Right renal cortex interstitium (tissue), 3 donors: ENCODE data around the gene WDR36. TPM values are rescaled to one million over a fixed set of nuclear protein-coding genes. Genes with fewer than 3 reads are reported as not detected.

ENCODE experiments used
- DNase-seq, 3 donors: peaks; one replicate each; pipeline ENCODE4 v3.0.0-alpha.2; 2013; ENCODE audit warnings: low read depth in 3 of 3, low spot score in 2 of 3
- polyA plus RNA-seq, 3 donors: library from polyadenylated mRNA; unstranded; fragments of 120-200 nt; gene quantifications; one replicate each; pipeline ENCODE4 v1.2.1, GENCODE V29; 2013; ENCODE audit not compliant: insufficient read length in 3 of 3

The WDR36 gene
- polyA plus RNA-seq: 10 to 100 TPM; 27.5 to 29.6 (median 29.3) TPM

GRCh38 chr5:111092062-111092853, at the start of gene WDR36:
Gene WDR36 (plus strand): TSS chr5:111092348. CDS start chr5:111092457, 109 bp downstream.
- DNase-seq: peak; percentile 77 to 89 (median 83)

DNA sequence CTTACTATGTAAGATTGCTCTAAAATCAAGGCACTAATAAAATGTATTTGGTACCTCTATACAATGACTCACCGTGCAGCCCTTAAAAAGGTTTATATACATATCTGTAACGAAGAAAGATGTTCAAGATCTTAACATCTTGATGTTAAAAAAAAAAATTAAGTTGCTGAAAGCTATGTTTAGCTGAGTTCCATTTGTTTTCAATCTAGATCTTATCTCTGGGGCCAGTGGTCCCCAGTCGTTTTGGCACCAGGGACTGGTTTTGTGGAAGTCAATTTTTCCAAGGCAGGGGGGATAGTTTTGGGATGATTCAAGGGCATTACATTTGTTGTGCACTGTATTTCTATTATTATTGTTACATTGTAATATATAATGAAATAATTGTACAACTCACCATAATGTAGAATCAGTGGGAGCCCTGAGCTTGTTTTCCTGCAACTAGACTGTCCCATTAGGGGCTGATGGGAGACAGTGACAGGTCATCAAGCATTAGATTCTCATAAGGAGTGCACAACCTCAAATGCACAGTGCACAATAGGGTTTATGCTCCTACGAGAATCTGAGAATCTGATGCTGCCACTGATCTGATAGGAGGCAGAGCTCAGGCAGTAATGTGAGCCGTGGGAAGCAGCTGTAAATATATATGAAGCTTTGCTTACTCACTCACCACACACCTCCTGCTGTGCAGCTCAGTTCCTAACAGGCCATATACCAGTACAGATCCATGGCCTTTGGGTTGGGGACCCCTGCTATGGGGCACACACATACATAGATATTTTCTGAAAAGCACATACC, 48.2 kb upstream of the WDR36 start:
- no peak for DNase-seq

- DNase-seq: no peak
Measured at GRCh38 chr5:111058064-111058463, 34.1 kb upstream of the WDR36 start.

DNA sequence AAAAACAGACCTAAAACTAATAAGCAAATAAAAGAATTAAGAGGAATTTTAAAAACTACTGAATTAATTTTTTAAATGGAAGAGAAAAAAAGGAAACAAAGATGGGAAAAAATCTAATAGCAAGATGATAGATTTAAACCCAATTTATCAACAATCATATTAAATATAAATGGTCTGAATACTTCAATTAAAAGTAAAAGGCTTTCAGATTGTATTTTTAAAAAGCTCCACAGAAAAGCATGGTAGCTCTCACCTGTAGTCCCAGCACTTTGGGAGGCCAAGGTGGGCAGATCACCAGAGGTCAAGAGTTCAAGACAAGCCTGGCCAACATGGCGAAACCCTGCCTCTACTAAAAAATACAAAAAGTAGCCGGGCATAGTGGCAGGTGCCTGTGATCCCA, 32.0 kb upstream of the WDR36 start:
- no peak for DNase-seq

- DNase-seq: no peak
Measured at GRCh38 chr5:111061618-111062017, 30.5 kb upstream of the WDR36 start.

DNA sequence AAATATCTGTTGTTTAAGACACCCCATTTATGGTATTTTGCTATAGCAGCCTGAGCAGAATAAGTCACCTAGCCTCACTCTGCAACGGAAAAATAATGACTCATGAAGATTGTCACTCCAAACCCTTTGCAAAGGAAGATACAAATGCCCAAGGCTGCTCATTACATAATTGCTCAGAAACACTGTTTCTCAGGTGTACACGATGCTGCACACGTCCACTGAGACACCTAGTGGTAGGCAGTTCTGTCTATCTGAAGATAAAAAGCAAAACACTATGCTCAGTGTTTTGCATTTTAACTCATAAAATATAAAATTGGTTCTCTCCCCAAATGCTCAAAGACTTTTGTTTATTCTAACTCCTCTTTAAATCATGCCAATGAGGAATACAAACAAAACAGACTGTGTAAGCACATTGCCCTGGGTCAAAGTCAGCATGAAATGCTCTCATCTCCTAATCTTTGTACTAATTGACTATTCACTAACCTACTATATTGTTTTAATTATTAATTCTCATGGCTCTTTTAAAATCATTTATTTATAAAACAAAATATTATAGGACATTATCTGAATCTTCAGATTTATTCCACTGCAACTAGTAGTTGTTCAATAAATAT, 28.3 kb upstream of the WDR36 start:
- no peak for DNase-seq

GRCh38 chr5:111066261-111066938, 25.7 kb upstream of the WDR36 start:
- DNase-seq: no peak

GRCh38 chr5:111068213-111068612, 23.9 kb upstream of the WDR36 start:
- DNase-seq: no peak

DNA sequence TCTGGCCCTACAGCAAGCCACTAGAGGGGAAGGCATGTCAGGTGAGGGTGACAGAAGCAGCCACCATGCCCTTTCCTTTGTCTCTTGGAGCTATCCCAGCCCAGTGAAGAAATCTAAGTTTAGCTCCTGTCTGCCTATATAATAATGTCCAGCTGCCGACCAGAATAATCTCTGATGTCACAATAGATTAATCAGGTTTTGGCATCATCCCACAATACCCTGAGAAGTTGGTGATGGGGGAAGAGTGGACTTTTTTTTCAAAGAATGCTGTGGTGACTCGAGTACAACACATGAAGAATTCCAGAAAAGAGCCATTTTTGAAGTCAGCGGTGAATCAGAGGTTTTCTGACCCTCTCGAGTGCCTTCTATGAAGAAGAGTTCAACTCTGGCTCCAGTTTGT, 22.3 kb upstream of the WDR36 start:
- no peak for DNase-seq

- DNase-seq: no peak
Measured at GRCh38 chr5:111070272-111071134, 21.6 kb upstream of the WDR36 start.

DNA sequence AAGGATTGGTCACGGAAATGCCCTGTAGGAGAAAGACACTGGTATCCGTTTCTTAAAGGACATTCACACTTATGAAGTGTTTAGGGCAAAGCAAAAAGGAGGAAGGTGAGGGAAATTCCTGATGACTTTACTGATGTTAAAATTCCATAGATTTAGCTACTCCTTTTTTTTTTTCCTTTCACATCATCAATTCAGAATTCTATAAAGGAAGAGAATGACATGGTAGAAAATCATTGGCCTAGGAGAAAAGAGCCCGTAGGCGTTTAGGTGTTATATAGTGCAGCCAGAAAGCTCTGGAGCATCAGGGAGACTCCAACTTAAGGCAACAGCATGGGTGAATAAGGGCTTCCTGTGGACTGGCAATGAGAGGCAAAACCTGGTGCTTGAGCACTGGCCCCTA, 20.7 kb upstream of the WDR36 start, which contains the start of gene TSLP:
TSLP (plus strand) TSS at position 301 of the 400 bp plus-strand sequence. CDS start 178 bp downstream, outside the sequence.
- no peak for DNase-seq

DNA sequence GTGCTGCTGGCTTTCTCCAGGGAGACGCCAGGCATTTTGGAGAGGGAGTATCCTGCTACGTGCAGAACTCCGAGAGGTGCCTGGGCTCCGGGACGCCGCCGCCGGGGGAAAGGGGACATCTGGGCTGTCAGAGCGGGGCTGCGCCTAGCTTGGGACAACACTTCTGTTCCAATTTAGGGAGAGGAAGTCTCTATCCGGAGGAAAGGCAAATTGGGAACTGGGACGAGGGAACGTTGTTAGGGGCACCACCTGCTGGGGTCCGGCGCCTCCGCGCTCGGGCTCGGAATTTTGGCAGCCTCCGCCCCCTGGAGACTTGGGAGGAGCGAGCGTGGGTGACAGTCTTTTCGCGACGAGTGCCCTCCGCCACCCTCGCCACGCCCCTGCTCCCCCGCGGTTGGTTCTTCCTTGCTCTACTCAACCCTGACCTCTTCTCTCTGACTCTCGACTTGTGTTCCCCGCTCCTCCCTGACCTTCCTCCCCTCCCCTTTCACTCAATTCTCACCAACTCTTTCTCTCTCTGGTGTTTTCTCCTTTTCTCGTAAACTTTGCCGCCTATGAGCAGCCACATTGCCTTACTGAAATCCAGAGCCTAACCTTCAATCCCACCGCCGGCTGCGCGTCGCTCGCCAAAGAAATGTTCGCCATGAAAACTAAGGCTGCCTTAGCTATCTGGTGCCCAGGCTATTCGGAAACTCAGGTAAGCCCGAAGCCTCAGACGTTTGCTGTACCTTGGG, 19.0 kb upstream of the WDR36 start:
- no peak for DNase-seq

GRCh38 chr5:111074244-111074643, 17.9 kb upstream of the WDR36 start:
- no peak for DNase-seq

DNA sequence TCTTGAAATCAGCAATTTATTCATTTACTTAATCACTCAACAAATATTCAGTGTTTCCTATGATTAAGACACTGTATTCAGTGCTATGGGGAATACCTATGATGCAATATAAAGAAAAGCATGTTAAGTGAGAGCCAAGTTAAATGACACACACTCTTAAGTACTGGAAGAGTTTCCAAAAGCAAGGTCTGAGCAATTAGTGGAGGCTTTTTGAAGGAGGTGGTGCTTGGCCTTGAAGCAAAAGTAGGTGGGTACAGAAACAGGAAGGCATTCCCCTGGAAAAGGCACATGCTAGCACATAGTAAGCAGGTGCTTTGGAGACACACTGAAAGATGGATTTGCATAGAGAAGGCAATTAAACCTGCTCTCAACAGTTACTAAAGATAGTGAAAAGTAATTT, 16.6 kb upstream of the WDR36 start:
- DNase-seq: no peak

DNA sequence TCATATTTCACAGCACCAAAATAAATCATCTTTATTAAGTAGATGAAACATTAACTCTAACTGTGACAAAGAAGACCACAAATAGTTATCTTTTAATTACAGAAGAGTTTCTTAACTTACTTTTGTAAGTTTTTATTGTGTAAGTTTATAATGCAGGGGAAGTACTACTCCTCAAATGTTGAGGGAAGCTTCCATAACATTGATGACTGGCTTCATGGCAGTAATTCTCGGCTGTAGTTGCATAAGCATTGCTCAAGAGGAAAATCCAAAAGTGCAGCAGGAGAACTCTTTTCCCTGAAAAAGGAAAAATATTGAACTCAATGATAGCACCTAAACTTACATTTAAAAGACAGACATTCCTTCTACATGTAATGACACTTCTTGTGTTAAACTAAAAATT, 16.1 kb upstream of the WDR36 start:
- DNase-seq: no peak

DNA sequence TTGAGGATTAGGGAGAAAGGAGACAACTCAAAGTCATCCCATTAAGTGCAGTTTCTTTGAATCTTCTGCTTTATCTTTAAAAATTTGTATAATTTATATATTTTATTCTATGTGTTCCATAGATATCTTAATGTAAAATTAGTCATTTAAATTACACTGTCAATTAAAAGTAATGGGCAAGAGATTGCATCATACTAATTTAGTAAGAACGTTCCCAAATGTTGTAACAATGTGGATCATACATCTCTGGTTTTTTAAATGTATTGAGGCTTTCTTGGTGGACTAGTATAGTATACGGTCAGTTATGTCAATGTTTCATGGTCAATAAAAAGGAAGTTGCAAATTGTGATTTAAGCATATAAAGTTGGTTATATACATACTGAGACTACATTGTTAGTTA, 14.5 kb upstream of the WDR36 start:
- no peak for DNase-seq

DNA sequence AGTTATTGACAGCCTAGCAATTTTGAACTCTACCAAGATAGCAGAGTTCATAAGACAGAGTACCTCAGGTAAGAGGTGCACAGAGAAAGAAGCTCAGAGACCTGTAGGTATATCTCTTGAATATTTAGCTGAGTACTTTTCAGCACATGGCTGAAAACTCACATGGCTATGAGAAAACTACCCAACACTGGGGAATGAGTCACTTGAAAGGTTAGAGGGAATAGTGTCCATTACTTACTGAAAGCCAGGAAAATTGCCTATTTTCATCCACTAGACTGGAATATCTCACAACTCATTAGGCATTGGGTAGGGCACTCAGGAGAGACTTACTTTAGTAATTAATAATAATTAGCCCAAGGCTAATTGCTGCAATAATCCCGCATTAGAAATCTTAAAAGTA, 12.3 kb upstream of the WDR36 start:
- DNase-seq: no peak

GRCh38 chr5:111083323-111083722, 8.8 kb upstream of the WDR36 start:
- DNase-seq: no peak

GRCh38 chr5:111095982-111096381, 3.8 kb downstream of the WDR36 start:
- no peak for DNase-seq
